IMR-90 (cell line): ENCODE data around the gene GRK5. TPM values are rescaled to one million over a fixed set of nuclear protein-coding genes. Genes with fewer than 3 reads are reported as not detected.

Experiments
- ATAC-seq: fragments of 200-7000 bp; cut with Tn5 transposase; 2 replicates; pipeline ENCODE4 v1.9.1; 2020; ENCODE audit warnings: low read depth, mild to moderate bottlenecking, moderate library complexity
- BruUV-seq: library from RNA; stranded (reverse); fragments of 400-500 nt; replicated peaks from 2 replicates; lab custom pipeline; 2021; lab: Mats Ljungman, UMichigan
- CTCF ChIA-PET: fragments of 300-600 bp; formaldehyde crosslinking; extraction: SDS; loops from one replicate; lab custom pipeline; 2021; ENCODE audit warnings: antibody characterized with exemption; lab: Yijun Ruan, JAX
- POLR2A ChIA-PET: fragments of 300-600 bp; sonication (Branson Sonifier 250); formaldehyde crosslinking; loops from one replicate; lab custom pipeline; 2022; ENCODE audit warnings: antibody characterized with exemption; ENCODE audit not compliant: unreplicated experiment; lab: Charles Lee
- DNase-seq: peaks from one replicate; pipeline ENCODE4 v3.0.0; 2013
- H2AFZ ChIP-seq: replicated peaks from 2 replicates; pipeline ENCODE3; 2013; ENCODE audit warnings: low read length, mild to moderate bottlenecking; ENCODE audit not compliant: poor library complexity
- H2AK5ac ChIP-seq: 2 replicates; pipeline ENCODE4 v1.6.1; 2013; ENCODE audit warnings: low read depth, low read length, inconsistent platforms
- H2AK9ac ChIP-seq: replicated peaks from 2 replicates; pipeline ENCODE3; 2013; ENCODE audit warnings: mild to moderate bottlenecking, low read depth, low read length, moderate library complexity; ENCODE audit not compliant: poor library complexity
- H2BK120ac ChIP-seq: 2 replicates; pipeline ENCODE4 v1.6.1; 2013; ENCODE audit warnings: low read depth, low read length, inconsistent platforms
- H2BK15ac ChIP-seq: 3 replicates; pipeline ENCODE4 v1.6.1; 2013; ENCODE audit warnings: low read depth, low read length, inconsistent platforms
- H2BK20ac ChIP-seq: 2 replicates; pipeline ENCODE4 v1.6.1; 2013; ENCODE audit warnings: low read depth, mild to moderate bottlenecking, inconsistent platforms, low read length, moderate library complexity
- H2BK5ac ChIP-seq: 2 replicates; pipeline ENCODE4 v1.6.1; 2013; ENCODE audit warnings: mild to moderate bottlenecking, low read depth, low read length, inconsistent platforms; ENCODE audit not compliant: poor library complexity, severe bottlenecking
- H3K14ac ChIP-seq: replicated peaks from 2 replicates; pipeline ENCODE4 v1.6.1; 2013; ENCODE audit warnings: low read depth, low read length, inconsistent platforms
- H3K18ac ChIP-seq: 2 replicates; pipeline ENCODE4 v1.6.1; 2013; ENCODE audit warnings: low read depth, low read length, control low read depth
- H3K23ac ChIP-seq: 2 replicates; pipeline ENCODE4 v1.6.1; 2013; ENCODE audit warnings: low read depth, low read length, inconsistent platforms
- H3K27ac ChIP-seq: 2 replicates; pipeline ENCODE4 v1.5.1; 2013; ENCODE audit warnings: mild to moderate bottlenecking, control low read depth, low read length; ENCODE audit not compliant: insufficient read depth
- H3K27me3 ChIP-seq: 2 replicates; pipeline ENCODE4 v1.6.1; 2013; ENCODE audit warnings: low read length; ENCODE audit not compliant: control insufficient read depth, insufficient read depth
- H3K36me3 ChIP-seq: 2 replicates; pipeline ENCODE4 v1.6.1; 2013; ENCODE audit warnings: low read length, mixed read lengths; ENCODE audit not compliant: control insufficient read depth, insufficient read depth
- H3K4ac ChIP-seq: 2 replicates; pipeline ENCODE4 v1.6.1; 2013; ENCODE audit warnings: low read depth, low read length, inconsistent platforms
- H3K4me1 ChIP-seq: 2 replicates; pipeline ENCODE4 v1.6.1; 2013; ENCODE audit warnings: low read length, mixed read lengths; ENCODE audit not compliant: control insufficient read depth, insufficient read depth
- H3K4me2 ChIP-seq: 2 replicates; pipeline ENCODE4 v1.6.1; 2013; ENCODE audit warnings: low read depth, mild to moderate bottlenecking, control low read depth, low read length, moderate library complexity
- H3K4me3 ChIP-seq: 2 replicates; pipeline ENCODE4 v1.5.1; 2013; ENCODE audit warnings: low read depth, mild to moderate bottlenecking, control low read depth, low read length, moderate library complexity; ENCODE audit not compliant: insufficient read depth
- H3K56ac ChIP-seq: 2 replicates; pipeline ENCODE4 v1.6.1; 2013; ENCODE audit warnings: low read length, inconsistent platforms; ENCODE audit not compliant: insufficient read depth; ENCODE audit errors: extremely low read depth
- H3K79me1 ChIP-seq, 2 experiments: 2 replicates each; pipeline ENCODE4 v1.6.1; 2013; ENCODE audit warnings: low read length in 2 of 2, inconsistent platforms in 1 of 2, low read depth in 1 of 2
- H3K9ac ChIP-seq: 2 replicates; pipeline ENCODE4 v1.6.1; 2013; ENCODE audit warnings: low read depth, low read length, control low read depth
- H3K9me1 ChIP-seq: 2 replicates; pipeline ENCODE4 v1.6.1; 2013; ENCODE audit warnings: low read length, inconsistent platforms; ENCODE audit not compliant: insufficient read depth
- H3K9me3 ChIP-seq: 2 replicates; pipeline ENCODE4 v1.6.1; 2013; ENCODE audit warnings: low read length; ENCODE audit not compliant: control insufficient read depth, insufficient read depth
- H4K20me1 ChIP-seq: 2 replicates; pipeline ENCODE4 v1.6.1; 2013; ENCODE audit warnings: low read length, inconsistent platforms; ENCODE audit not compliant: insufficient read depth
- H4K5ac ChIP-seq: 2 replicates; pipeline ENCODE4 v1.6.1; 2013; ENCODE audit warnings: mild to moderate bottlenecking, low read depth, low read length, control low read depth
- H4K8ac ChIP-seq, 2 experiments: 2 replicates each; pipeline ENCODE4 v1.6.1; 2013; ENCODE audit warnings: low read depth in 2 of 2, low read length in 2 of 2, control low read depth in 1 of 2, inconsistent platforms in 1 of 2
- H4K91ac ChIP-seq: 2 replicates; pipeline ENCODE4 v1.6.1; 2013; ENCODE audit warnings: low read depth, low read length, inconsistent platforms; ENCODE audit not compliant: insufficient read depth
- BHLHE40 ChIP-seq: fragments of 150-350 bp; IDR thresholded peaks from 2 replicates; pipeline ENCODE4 v1.6.1; 2016; ENCODE audit warnings: mild to moderate bottlenecking, low read depth, low read length
- CEBPB ChIP-seq: IDR thresholded peaks from 2 replicates; pipeline ENCODE4 v1.6.1; 2012; ENCODE audit warnings: low read depth, low read length, improper control_type of control experiment
- CHD1 ChIP-seq: IDR thresholded peaks from 2 replicates; pipeline ENCODE4 v1.6.1; 2012; ENCODE audit warnings: low read depth, low read length, improper control_type of control experiment
- CTCF ChIP-seq: conservative IDR thresholded peaks from 2 replicates; pipeline ENCODE4 v1.5.1; 2012; ENCODE audit warnings: mild to moderate bottlenecking, low read depth, low read length, improper control_type of control experiment
- ELK1 ChIP-seq: fragments of 150-350 bp; IDR thresholded peaks from 2 replicates; pipeline ENCODE4 v1.6.1; 2016; ENCODE audit warnings: low read depth, mild to moderate bottlenecking, low read length, moderate library complexity, borderline replicate concordance
- FOS ChIP-seq: fragments of 150-350 bp; IDR thresholded peaks from 2 replicates; pipeline ENCODE4 v1.6.1; 2016; ENCODE audit warnings: low read depth, low read length
- MAFK ChIP-seq: IDR thresholded peaks from 2 replicates; pipeline ENCODE4 v1.6.1; 2012; ENCODE audit warnings: low read depth, low read length, improper control_type of control experiment
- MAZ ChIP-seq: IDR thresholded peaks from 2 replicates; pipeline ENCODE4 v1.6.1; 2012; ENCODE audit warnings: low read depth, mild to moderate bottlenecking, low read length, improper control_type of control experiment, moderate library complexity, borderline replicate concordance
- MXI1 ChIP-seq: IDR thresholded peaks from 2 replicates; pipeline ENCODE4 v1.6.1; 2012; ENCODE audit warnings: low read depth, mild to moderate bottlenecking, low read length, moderate library complexity, borderline replicate concordance
- POLR2A ChIP-seq: IDR thresholded peaks from 2 replicates; pipeline ENCODE4 v1.6.1; 2012; ENCODE audit warnings: mild to moderate bottlenecking, low read depth, low read length
- RCOR1 ChIP-seq: IDR thresholded peaks from 2 replicates; pipeline ENCODE4 v1.6.1; 2012; ENCODE audit warnings: mild to moderate bottlenecking, low read length, improper control_type of control experiment; ENCODE audit not compliant: insufficient replicate concordance
- RFX5 ChIP-seq: IDR thresholded peaks from 2 replicates; pipeline ENCODE4 v1.8.0; 2012; ENCODE audit warnings: low read depth, mild to moderate bottlenecking, low read length, moderate library complexity
- SMC3 ChIP-seq: fragments of 150-350 bp; IDR thresholded peaks from 2 replicates; pipeline ENCODE4 v1.6.1; 2016; ENCODE audit warnings: low read depth, mild to moderate bottlenecking, antibody characterized with exemption, low read length, moderate library complexity
- WGBS, 2 experiments: methylation state at CpG; one replicate each; pipeline versions ENCODE4 v1.1.5 to v1.1.7; 2013; ENCODE audit warnings: missing lambda C conversion rate in 2 of 2; ENCODE audit not compliant: insufficient read length in 1 of 2; ENCODE audit errors: extremely low coverage in 2 of 2; 5-methylcytosine and 5-hydroxymethylcytosine counted together
- dilution Hi-C: fragments of 300-500 bp; cut with HindIII; formaldehyde crosslinking; loops from one replicate; pipeline ENCODE4 v1.14.3; 2018; ENCODE audit warnings: low sequenced_read_pairs; ENCODE audit not compliant: unreplicated experiment
- in situ Hi-C: fragments of 300-500 bp; cut with MboI; formaldehyde crosslinking; loops from 3 replicates; pipeline ENCODE4 v1.14.3; 2019; ENCODE audit warnings: low sequenced_read_pairs, inconsistent platforms, mixed read lengths
- intact Hi-C: fragments of 100-400 bp; cut with micrococcal nuclease; formaldehyde crosslinking; loops from 2 replicates; pipeline ENCODE4 v1.10.0; 2022
- polyA plus RNA-seq, 3 experiments: library from polyadenylated mRNA; depleted of rRNA; stranded (reverse); fragments of >200 nt; gene quantifications; 2 replicates each; pipeline ENCODE4 v1.2.3, GENCODE V29; 2012; ENCODE audit warnings: low replicate concordance in 1 of 3
- total RNA-seq: library from RNA; depleted of rRNA; stranded (reverse); fragments of >200 nt; gene quantifications from 2 replicates; pipeline ENCODE4 v1.2.3, GENCODE V29; 2012

Gene GRK5
- total and polyA plus RNA-seq, 2 of the 4 experiments (the other 2 are of a cell fraction): 12.9 to 16.3 TPM

GRCh38 chr10:119256030-119256429 lies 48.7 kb downstream of the GRK5 start (continued):
- TF ChIP-seq MAFK: no peak
- TF ChIP-seq MAZ: no peak
- no peak for TF ChIP-seq SMC3
- TF ChIP-seq RCOR1: no peak
- TF ChIP-seq RFX5: no peak

GRCh38 chr10:119256897-119257296 lies 49.5 kb downstream of the GRK5 start:
- intact Hi-C loops: no loop called here
- dilution Hi-C loops: no loop called here
- H3K79me1 ChIP-seq: peaks cover 37 to 77% of the 10 kb centered on the region in 2 experiments
- H4K20me1 ChIP-seq: peaks cover 67% of the 10 kb centered on the region
- H3K27ac ChIP-seq: no peak overlapping the region
- no peak overlapping the region for H2BK15ac ChIP-seq
- H3K36me3 ChIP-seq: peaks cover 10% of the 10 kb centered on the region
- no peak for ATAC-seq
- H3K4ac ChIP-seq: no peak overlapping the region
- BruUV-seq: no TSS peak
- no peak overlapping the region for H2AK9ac ChIP-seq
- no peak overlapping the region for H3K23ac ChIP-seq
- H3K56ac ChIP-seq: no peak overlapping the region
- no peak overlapping the region for H2BK5ac ChIP-seq
- no peak overlapping the region for H3K4me3 ChIP-seq
- no CpG with 5 or more reads among the region's 5 CpGs for WGBS, 2 experiments
- no peak overlapping the region for H2BK120ac ChIP-seq
- no peak overlapping the region for H4K5ac ChIP-seq
- no peak overlapping the region for H4K8ac ChIP-seq
- in situ Hi-C loops: no loop called here
- peaks cover 39% of the 10 kb centered on the region for H3K4me1 ChIP-seq
- POLR2A ChIA-PET: no interaction called here
- no peak overlapping the region for H4K91ac ChIP-seq
- no peak overlapping the region for H3K14ac ChIP-seq
- no peak for DNase-seq
- TF ChIP-seq CEBPB (no peak), RFX5 (no peak), CHD1 (no peak), ELK1 (no peak), FOS (no peak), CTCF (no peak), SMC3 (no peak), MAZ (no peak), MXI1 (no peak), BHLHE40 (no peak), MAFK (no peak), POLR2A (no peak)
- no peak overlapping the region for H2BK20ac ChIP-seq
- H2AFZ ChIP-seq: no peak overlapping the region
- CTCF ChIA-PET: no interaction called here
- peaks cover 23% of the 10 kb centered on the region for H3K9me1 ChIP-seq
- no peak overlapping the region for H3K9ac ChIP-seq
- H3K18ac ChIP-seq: no peak overlapping the region
- H3K9me3 ChIP-seq: no peaks in the 10 kb centered on the region
- H2AK5ac ChIP-seq: no peak overlapping the region
- H3K4me2 ChIP-seq: no peak overlapping the region
- H3K27me3 ChIP-seq: no peaks in the 10 kb centered on the region
